ENCODE results near the gene ARHGAP26. TPM values are rescaled to one million over a fixed set of nuclear protein-coding genes. Genes with fewer than 3 reads are reported as not detected.
"Not testable (repeated sequence)": the region's sequence is repeated elsewhere in the genome, so short reads cannot be mapped to it uniquely, and the experiment has no call there.

The ARHGAP26 gene
- total and polyA plus RNA-seq, 4 experiments from 2014 or later = 2.0 to 22.7 (median 17.3) TPM

DNA sequence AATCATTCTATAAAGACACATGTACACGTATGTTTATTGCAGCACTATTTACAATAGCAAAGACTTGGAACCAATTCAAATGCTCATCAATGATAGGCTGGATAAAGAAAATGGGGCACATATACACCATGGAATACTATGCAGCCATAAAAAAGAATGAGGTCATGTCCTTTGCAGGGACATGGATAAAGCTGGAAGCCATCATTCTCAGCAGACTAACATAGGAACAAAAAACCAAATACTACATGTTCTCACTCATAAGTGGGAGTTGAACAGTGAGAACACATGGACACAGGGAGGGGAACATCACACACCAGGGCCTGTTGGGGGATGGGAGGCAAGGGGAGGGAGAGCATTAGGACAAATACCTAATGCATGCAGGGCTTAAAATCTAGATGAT, 230.4 kb downstream of the ARHGAP26 start:
- H3K27me3 Mint-ChIP-seq; H3K36me3 ChIP-seq (ENCODE audit: insufficient read depth, low read length); H3K9me3 ChIP-seq (ENCODE audit: control insufficient read depth in 1 of 2, low read length in 2 of 2); H3K27ac ChIP-seq (ENCODE audit: low read depth, low read length); H3K4me3 ChIP-seq (ENCODE audit: low read length in 2 of 2); H3K9me3 Mint-ChIP-seq; H3K27me3 ChIP-seq (ENCODE audit: insufficient read depth, low read length); H3K36me3 Mint-ChIP-seq; DNase-seq: not testable (repeated sequence)
- CTCF ChIA-PET (ENCODE audit: partially characterized antibody) = interaction anchor here (1.5 to 3.7 kb wide), 5 partner anchors 9 to 825 kb away, joined by 4 to 37 read pairs (median 8); partner anchors contain the start of gene NR3C1
- intact Hi-C loops (cut with micrococcal nuclease) = loop anchor here (5.0 to 10.0 kb wide), 3 partner anchors 226 to 1172 kb away; partner anchors contain the start of genes ARHGAP26, KCTD16 and YIPF5
- POLR2A ChIA-PET (ENCODE audit: partially characterized antibody) = interaction anchor here (0.6 to 6.7 kb wide), 4 partner anchors 9 to 404 kb away, joined by 3 to 118 read pairs (median 26); partner anchors contain the start of gene NR3C1
- Mint-ChIP-seq H3K4me3 (peak overlapping the region in 1 of 8 donors; percentile 11), H3K27ac (peak overlapping the region in 6 of 7 donors; percentile 87 to 97 (median 96)), H3K4me1 (peaks cover 47 to 75% (median 63%) of the 10 kb centered on the region in 4 donors)
- peaks cover 51% of the 10 kb centered on the region for H3K4me1 ChIP-seq (ENCODE audit: insufficient read depth, low read length)

- H3K36me3 Mint-ChIP-seq = no peaks in the 10 kb centered on the region
- POLR2A ChIA-PET (ENCODE audit: partially characterized antibody) = interaction anchor here (0.8 to 6.7 kb wide), 31 partner anchors 7 to 1190 kb away, joined by 3 to 118 read pairs (median 8); partner anchors contain the start of genes ARHGAP26, KCTD16, NR3C1 and YIPF5
- H3K27ac ChIP-seq (ENCODE audit: low read depth, low read length) = peak overlapping the region; percentile 77
- no peak for DNase-seq
- H3K4me3 ChIP-seq (ENCODE audit: low read length in 2 of 2) = no peak overlapping the region
- no peaks in the 10 kb centered on the region for H3K27me3 Mint-ChIP-seq
- H3K9me3 ChIP-seq (ENCODE audit: control insufficient read depth in 1 of 2, low read length in 2 of 2) = no peaks in the 10 kb centered on the region
- H3K27ac Mint-ChIP-seq = peak overlapping the region; percentile 87 to 98 (median 96)
- no peaks in the 10 kb centered on the region for H3K36me3 ChIP-seq (ENCODE audit: insufficient read depth, low read length)
- CTCF ChIA-PET (ENCODE audit: partially characterized antibody) = interaction anchor here (0.8 to 4.1 kb wide), 28 partner anchors 9 to 1190 kb away, joined by 3 to 37 read pairs (median 8); partner anchors contain the start of gene NR3C1
- H3K4me1 ChIP-seq (ENCODE audit: insufficient read depth, low read length) = peaks cover 52% of the 10 kb centered on the region
- peak overlapping the region in 6 of 8 donors; percentile 13 to 64 (median 53) for H3K4me3 Mint-ChIP-seq
- H3K4me1 Mint-ChIP-seq = peaks cover 44 to 75% (median 58%) of the 10 kb centered on the region in 4 donors
- H3K27me3 ChIP-seq (ENCODE audit: insufficient read depth, low read length) = no peaks in the 10 kb centered on the region
- peaks cover 0 to 3% (median 0%) of the 10 kb centered on the region in 8 donors for H3K9me3 Mint-ChIP-seq
- intact Hi-C loops (cut with micrococcal nuclease) = loop anchor here (1.0 to 10.0 kb wide), 9 partner anchors 25 to 1187 kb away; partner anchors contain the start of genes ARHGAP26, KCTD16, NR3C1 and YIPF5
These were observed 231.7 kb downstream of the ARHGAP26 start for GRCh38 chr5:143001764-143002351.

DNA sequence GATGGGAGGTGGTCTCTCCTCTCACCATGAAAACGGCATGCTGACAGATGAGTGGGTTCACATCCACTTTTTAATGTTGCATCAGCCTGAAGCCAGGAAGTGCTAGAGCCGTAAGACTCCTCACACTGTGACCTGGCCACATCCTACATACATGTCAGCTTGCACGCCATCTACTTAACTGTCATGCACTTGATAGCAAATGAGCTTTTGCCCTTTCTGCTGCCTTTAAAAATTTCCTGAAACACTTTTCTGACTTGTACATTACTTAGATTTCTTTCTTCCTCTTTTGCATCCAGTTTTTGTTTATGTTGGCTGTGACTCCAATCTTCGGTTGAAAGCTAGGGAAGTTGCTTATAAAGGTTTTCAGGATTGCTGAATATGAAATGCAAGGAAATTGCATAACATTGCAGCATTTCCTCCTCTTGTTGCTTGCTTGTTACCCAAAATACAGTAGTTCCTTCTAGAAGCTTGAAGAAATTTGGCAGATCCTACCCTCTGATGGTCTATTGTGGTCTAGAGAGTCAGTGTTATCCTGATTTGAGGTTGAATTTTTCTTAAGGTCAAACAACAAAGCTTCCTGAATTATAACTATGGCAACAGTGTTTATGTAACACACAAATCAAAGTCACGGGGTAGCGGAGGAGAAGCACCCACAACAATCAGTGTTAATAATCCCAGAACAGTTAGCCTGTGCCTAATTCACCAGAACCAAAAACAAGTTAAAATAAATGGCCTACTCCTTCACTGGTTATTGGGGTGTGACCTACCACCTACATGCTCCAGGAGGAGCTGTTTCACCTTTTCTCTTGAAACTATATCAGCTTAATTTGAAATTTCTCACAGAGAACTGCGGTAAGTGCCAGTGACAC, 232.5 kb downstream of the ARHGAP26 start:
- no peaks in the 10 kb centered on the region for H3K36me3 ChIP-seq (ENCODE audit: insufficient read depth, low read length)
- no peaks in the 10 kb centered on the region for H3K27me3 ChIP-seq (ENCODE audit: insufficient read depth, low read length)
- H3K4me3 ChIP-seq (ENCODE audit: low read length in 2 of 2) = no peak overlapping the region
- Mint-ChIP-seq H3K9me3 (peaks cover 0 to 3% (median 0%) of the 10 kb centered on the region in 8 donors), H3K4me3 (peak overlapping the region; percentile 40 to 79 (median 61)), H3K36me3 (no peaks in the 10 kb centered on the region), H3K27me3 (no peaks in the 10 kb centered on the region), H3K4me1 (peaks cover 46 to 76% (median 57%) of the 10 kb centered on the region in 4 donors), H3K27ac (peak overlapping the region; percentile 87 to 98 (median 96))
- H3K9me3 ChIP-seq (ENCODE audit: control insufficient read depth in 1 of 2, low read length in 2 of 2) = no peaks in the 10 kb centered on the region
- CTCF ChIA-PET (ENCODE audit: partially characterized antibody) = interaction anchor here (0.8 to 4.1 kb wide), 36 partner anchors 10 to 1189 kb away, joined by 3 to 37 read pairs (median 6); partner anchors contain the start of gene NR3C1
- H3K4me1 ChIP-seq (ENCODE audit: insufficient read depth, low read length) = peaks cover 54% of the 10 kb centered on the region
- peak overlapping the region; percentile 77 for H3K27ac ChIP-seq (ENCODE audit: low read depth, low read length)
- DNase-seq = peak; percentile 72 to 88 (median 75)
- intact Hi-C loops (cut with micrococcal nuclease) = loop anchor here (1.0 to 10.0 kb wide), 9 partner anchors 26 to 1186 kb away; partner anchors contain the start of genes ARHGAP26, KCTD16, NR3C1 and YIPF5
- POLR2A ChIA-PET (ENCODE audit: partially characterized antibody) = interaction anchor here (0.5 to 6.7 kb wide), 41 partner anchors 8 to 1189 kb away, joined by 3 to 118 read pairs (median 6); partner anchors contain the start of genes ARHGAP26, KCTD16, NR3C1 and YIPF5

DNA sequence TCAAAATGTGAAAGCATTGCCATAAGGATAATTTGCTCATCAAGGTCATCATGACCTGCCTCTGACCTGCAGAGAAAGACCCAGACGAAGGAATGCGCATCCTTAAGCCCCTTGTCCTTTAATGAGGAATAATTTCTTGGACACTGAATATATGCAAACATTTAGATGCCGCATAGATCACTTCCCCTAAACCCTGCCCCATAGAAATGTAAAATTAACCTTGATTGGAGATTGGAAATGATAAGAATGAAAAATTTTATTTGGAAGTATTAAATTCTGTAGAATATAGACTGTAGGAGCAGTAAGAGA, 233.1 kb downstream of the ARHGAP26 start:
- Histone ChIP-seq H3K27me3 (ENCODE audit: insufficient read depth, low read length) (no peaks in the 10 kb centered on the region), H3K36me3 (ENCODE audit: insufficient read depth, low read length) (no peaks in the 10 kb centered on the region), H3K27ac (ENCODE audit: low read depth, low read length) (peak overlapping the region; percentile 77), H3K9me3 (ENCODE audit: control insufficient read depth in 1 of 2, low read length in 2 of 2) (no peaks in the 10 kb centered on the region), H3K4me3 (ENCODE audit: low read length in 2 of 2) (no peak overlapping the region), H3K4me1 (ENCODE audit: insufficient read depth, low read length) (peaks cover 60% of the 10 kb centered on the region)
- intact Hi-C loops (cut with micrococcal nuclease) = loop anchor here (2.0 to 10.0 kb wide), 6 partner anchors 26 to 1186 kb away; partner anchors contain the start of genes ARHGAP26, KCTD16 and YIPF5
- Mint-ChIP-seq H3K36me3 (no peaks in the 10 kb centered on the region), H3K27ac (peak overlapping the region; percentile 87 to 98 (median 96)), H3K4me3 (peak overlapping the region; percentile 40 to 79 (median 61)), H3K9me3 (peaks cover 0 to 3% (median 0%) of the 10 kb centered on the region in 8 donors), H3K27me3 (no peaks in the 10 kb centered on the region), H3K4me1 (peaks cover 52 to 79% (median 62%) of the 10 kb centered on the region in 4 donors)
- no peak for DNase-seq
- CTCF ChIA-PET (ENCODE audit: partially characterized antibody) = interaction anchor here (1.0 to 4.1 kb wide), 31 partner anchors 10 to 1188 kb away, joined by 3 to 37 read pairs (median 7); partner anchors contain the start of gene NR3C1
- POLR2A ChIA-PET (ENCODE audit: partially characterized antibody) = interaction anchor here (0.8 to 6.7 kb wide), 34 partner anchors 9 to 1187 kb away, joined by 3 to 118 read pairs (median 8); partner anchors contain the start of genes ARHGAP26 and NR3C1

DNA sequence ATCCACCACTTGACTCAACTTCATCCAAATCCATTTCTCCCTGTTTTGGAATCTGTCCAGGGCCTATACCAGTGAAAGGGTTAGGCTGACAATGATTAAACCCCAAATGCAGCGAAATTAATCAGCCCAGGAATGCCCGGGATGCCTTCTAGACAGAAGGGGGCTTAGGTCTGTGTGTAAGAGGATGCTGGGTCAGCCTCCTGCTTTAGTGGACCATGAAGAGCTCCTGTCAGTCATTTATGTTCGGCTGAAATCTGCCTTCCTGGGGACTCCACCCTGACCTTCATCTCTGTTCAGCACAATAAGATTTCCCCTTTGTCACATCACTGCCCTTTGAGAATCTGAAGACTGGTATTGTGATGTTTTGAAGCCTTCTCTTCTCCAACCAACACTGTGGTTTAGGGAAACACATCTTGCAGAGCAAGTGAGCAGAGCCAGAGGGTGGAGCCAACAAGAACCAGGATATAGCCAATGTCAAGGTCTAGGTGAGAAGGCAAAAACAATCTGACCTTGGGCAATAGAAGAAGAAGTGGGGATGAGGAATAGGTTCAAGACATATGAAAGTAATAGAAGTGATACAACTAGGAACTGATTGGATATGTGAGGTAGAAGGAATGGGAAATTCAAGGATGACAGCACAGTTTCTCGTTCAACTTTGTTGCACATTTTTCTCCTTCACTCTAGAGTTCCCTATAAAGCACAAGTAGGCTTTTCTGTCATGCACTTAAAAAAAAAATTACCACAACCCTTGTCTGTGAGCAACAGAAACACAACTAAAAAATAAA, 234.4 kb downstream of the ARHGAP26 start:
- intact Hi-C loops (cut with micrococcal nuclease) = loop anchor here (5.0 to 10.0 kb wide), 4 partner anchors 218 to 1168 kb away; partner anchors contain the start of genes ARHGAP26, KCTD16 and YIPF5
- no peaks in the 10 kb centered on the region for H3K27me3 Mint-ChIP-seq
- peaks cover 62 to 84% (median 69%) of the 10 kb centered on the region in 4 donors for H3K4me1 Mint-ChIP-seq
- POLR2A ChIA-PET (ENCODE audit: partially characterized antibody) = interaction anchor here (1.6 to 6.7 kb wide), 3 partner anchors 13 to 400 kb away, joined by 6 to 118 read pairs (median 112); partner anchors contain the start of gene NR3C1
- H3K4me3 Mint-ChIP-seq = peak overlapping the region in 5 of 8 donors; percentile 23 to 46 (median 37)
- Histone ChIP-seq H3K4me3 (ENCODE audit: low read length in 2 of 2) (no peak overlapping the region), H3K9me3 (ENCODE audit: control insufficient read depth in 1 of 2, low read length in 2 of 2) (no peaks in the 10 kb centered on the region), H3K27ac (ENCODE audit: low read depth, low read length) (peak overlapping the region; percentile 77), H3K36me3 (ENCODE audit: insufficient read depth, low read length) (no peaks in the 10 kb centered on the region), H3K27me3 (ENCODE audit: insufficient read depth, low read length) (no peaks in the 10 kb centered on the region), H3K4me1 (ENCODE audit: insufficient read depth, low read length) (peaks cover 72% of the 10 kb centered on the region)
- no peak for DNase-seq
- CTCF ChIA-PET (ENCODE audit: partially characterized antibody) = interaction anchor here (0.9 to 4.1 kb wide), 8 partner anchors 9 to 1187 kb away, joined by 3 to 36 read pairs (median 15); no protein-coding TSS in a partner anchor
- H3K27ac Mint-ChIP-seq = peak overlapping the region; percentile 87 to 98 (median 96)
- no peaks in the 10 kb centered on the region for H3K36me3 Mint-ChIP-seq
- peaks cover 0 to 3% (median 0%) of the 10 kb centered on the region in 8 donors for H3K9me3 Mint-ChIP-seq

DNA sequence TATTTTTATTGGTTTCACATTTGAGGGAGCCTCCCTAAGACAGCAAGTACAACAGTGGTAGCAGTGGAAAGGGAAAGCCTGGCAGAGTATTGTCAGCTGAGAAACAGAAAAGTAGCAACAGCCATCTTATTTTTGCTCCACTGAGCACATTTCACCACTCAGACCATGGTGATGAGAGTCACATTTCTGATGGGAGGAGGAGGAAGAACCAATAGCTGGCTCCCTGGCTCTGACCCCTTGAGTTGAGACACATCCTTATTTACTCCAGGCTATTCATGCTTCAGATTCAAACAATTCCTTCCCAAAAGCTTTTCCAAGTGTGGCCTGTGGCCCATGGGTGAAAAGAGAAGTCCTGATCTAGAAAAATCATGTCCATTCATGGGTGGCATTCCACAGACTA, 236.3 kb downstream of the ARHGAP26 start:
- intact Hi-C loops (cut with micrococcal nuclease) = loop anchor here (5.0 to 10.0 kb wide), 3 partner anchors 216 to 958 kb away; partner anchors contain the start of gene ARHGAP26

More for the DNA sequence above, 236.3 kb downstream of the ARHGAP26 start:
- H3K4me3 Mint-ChIP-seq = no peak overlapping the region
- Histone ChIP-seq H3K27me3 (ENCODE audit: insufficient read depth, low read length) (no peaks in the 10 kb centered on the region), H3K36me3 (ENCODE audit: insufficient read depth, low read length) (no peaks in the 10 kb centered on the region), H3K4me1 (ENCODE audit: insufficient read depth, low read length) (peaks cover 72% of the 10 kb centered on the region), H3K9me3 (ENCODE audit: control insufficient read depth in 1 of 2, low read length in 2 of 2) (no peaks in the 10 kb centered on the region), H3K4me3 (ENCODE audit: low read length in 2 of 2) (no peak overlapping the region), H3K27ac (ENCODE audit: low read depth, low read length) (no peak overlapping the region)
- H3K4me1 Mint-ChIP-seq = peaks cover 51 to 81% (median 64%) of the 10 kb centered on the region in 4 donors
- CTCF ChIA-PET (ENCODE audit: partially characterized antibody) = interaction anchor here (0.7 to 1.8 kb wide), 3 partner anchors 81 to 1303 kb away, joined by 4 to 5 read pairs (median 5); no protein-coding TSS in a partner anchor
- peak overlapping the region in 5 of 7 donors; percentile 13 to 96 (median 25) for H3K27ac Mint-ChIP-seq
- no peaks in the 10 kb centered on the region for H3K27me3 Mint-ChIP-seq
- H3K36me3 Mint-ChIP-seq = no peaks in the 10 kb centered on the region
- POLR2A ChIA-PET (ENCODE audit: partially characterized antibody) = interaction anchor here (0.9 to 6.7 kb wide), 2 partner anchors 84 to 398 kb away, joined by 3 to 118 read pairs; partner anchors contain the start of gene NR3C1
- no peak for DNase-seq
- peaks cover 0 to 2% (median 0%) of the 10 kb centered on the region in 8 donors for H3K9me3 Mint-ChIP-seq
